ENCODE data around the gene RILPL2.
"Not testable (repeated sequence)": the region's sequence is repeated elsewhere in the genome, so short reads cannot be mapped to it uniquely, and the experiment has no call there.

The RILPL2 gene

DNA sequence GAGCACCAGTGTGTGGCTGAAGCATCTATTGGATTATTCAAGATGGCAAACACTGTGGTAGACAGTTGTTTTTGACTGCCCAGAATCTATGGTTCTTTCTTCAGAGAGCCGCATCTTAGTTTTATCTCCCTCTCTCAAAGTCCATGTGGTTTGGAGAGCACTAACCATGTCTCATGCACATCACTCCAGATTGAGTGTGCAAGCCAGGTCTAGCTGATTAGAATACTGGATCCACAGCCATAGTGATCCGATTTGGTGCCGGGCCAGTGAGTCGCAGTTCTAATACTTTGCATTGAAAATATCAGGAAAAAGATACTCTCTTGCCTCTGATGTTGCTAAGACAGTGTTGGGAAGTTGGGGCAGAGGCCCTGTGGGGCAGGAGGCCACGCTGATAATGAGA, 67.3 kb downstream of the RILPL2 start:
- TF ChIP-seq, protein P1, sequence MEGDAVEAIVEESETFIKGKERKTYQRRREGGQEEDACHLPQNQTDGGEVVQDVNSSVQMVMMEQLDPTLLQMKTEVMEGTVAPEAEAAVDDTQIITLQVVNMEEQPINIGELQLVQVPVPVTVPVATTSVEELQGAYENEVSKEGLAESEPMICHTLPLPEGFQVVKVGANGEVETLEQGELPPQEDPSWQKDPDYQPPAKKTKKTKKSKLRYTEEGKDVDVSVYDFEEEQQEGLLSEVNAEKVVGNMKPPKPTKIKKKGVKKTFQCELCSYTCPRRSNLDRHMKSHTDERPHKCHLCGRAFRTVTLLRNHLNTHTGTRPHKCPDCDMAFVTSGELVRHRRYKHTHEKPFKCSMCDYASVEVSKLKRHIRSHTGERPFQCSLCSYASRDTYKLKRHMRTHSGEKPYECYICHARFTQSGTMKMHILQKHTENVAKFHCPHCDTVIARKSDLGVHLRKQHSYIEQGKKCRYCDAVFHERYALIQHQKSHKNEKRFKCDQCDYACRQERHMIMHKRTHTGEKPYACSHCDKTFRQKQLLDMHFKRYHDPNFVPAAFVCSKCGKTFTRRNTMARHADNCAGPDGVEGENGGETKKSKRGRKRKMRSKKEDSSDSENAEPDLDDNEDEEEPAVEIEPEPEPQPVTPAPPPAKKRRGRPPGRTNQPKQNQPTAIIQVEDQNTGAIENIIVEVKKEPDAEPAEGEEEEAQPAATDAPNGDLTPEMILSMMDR (conservative IDR thresholded peaks at IDR 0.05; ENCODE audit: control insufficient read depth, insufficient read depth, low read depth, low read length) = no peak
- DNase-seq (ENCODE audit: low read depth) = no peak

DNA sequence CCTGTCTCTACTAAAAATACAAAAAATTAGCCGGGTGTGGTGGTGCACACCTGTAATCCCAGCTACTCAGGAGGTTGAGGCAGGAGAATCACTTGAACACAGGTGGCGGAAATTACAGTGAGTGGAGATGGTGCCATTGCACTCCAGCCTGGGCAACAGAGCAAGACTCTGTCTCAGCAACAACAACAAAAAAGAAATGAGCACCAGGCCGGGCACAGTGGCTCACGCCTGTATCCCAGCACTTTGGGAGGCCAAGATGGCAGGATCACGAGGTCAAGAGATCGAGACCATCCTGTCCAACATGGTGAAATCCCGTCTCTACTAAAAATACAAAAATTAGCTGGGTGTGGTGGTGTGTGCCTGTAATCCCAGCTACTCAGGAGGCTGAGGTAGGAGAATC, 68.1 kb downstream of the RILPL2 start:
- not testable (repeated sequence) for H3K4me3 ChIP-seq (ENCODE audit: control insufficient read depth, low read depth, low read length); DNase-seq (ENCODE audit: low read depth)

More for the DNA sequence above, 67.3 kb downstream of the RILPL2 start:
- no peak overlapping the region for H3K4me3 ChIP-seq (ENCODE audit: control insufficient read depth, low read depth, low read length)

DNA sequence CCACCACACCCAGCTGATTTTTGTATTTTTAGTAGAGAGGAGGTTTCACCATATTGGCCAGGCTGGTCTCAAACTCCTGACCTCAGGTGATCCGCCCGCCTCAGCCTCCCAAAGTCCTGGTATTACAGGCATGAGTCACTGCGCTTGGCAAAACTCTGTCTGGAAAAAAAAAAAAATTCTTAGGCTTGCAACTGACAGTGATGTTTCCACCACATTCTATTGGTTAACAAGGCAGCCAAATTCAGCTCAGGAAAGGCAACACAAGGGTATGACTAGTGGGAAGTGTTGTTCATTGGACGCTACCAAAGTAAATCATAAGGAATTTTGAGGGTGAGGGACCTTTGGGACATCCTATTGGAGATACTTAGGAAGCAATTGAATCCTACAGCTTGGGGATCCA, 69.0 kb downstream of the RILPL2 start:
- TF ChIP-seq, protein P1 (conservative IDR thresholded peaks at IDR 0.05; ENCODE audit: control insufficient read depth, insufficient read depth, low read depth, low read length) = no peak
- DNase-seq (ENCODE audit: low read depth) = peak; percentile 66
- no peak overlapping the region for H3K4me3 ChIP-seq (ENCODE audit: control insufficient read depth, low read depth, low read length)

Data from fibroblast of mammary gland (primary cell).